ENCODE measurements around the gene RUFY1.
A peak's percentile ranks its signal among the peaks of the same experiment; 100 is the strongest.
"Not testable (repeated sequence)": the region's sequence is repeated elsewhere in the genome, so short reads cannot be mapped to it uniquely, and the experiment has no call there.

Gene RUFY1

DNA sequence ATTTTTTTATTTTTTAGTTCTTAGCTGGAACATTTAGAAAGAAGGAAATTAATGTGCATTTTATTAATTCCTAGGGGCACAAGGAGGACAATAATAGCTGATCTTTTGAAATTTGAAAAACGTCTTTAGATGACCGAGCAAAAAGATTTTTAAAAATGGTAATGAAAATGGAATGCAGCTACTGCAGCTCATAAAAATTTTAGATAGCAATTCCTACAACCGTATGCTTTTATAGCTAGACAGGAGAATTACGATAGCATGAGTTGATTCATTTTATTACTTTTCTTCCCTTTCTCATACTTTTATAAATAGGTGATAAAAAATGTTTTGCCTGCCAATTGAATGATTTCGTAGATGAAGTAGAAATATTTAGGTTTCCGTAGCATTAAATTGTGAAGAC is 13.7 kb upstream of the RUFY1 start:
- no peak for DNase-seq

DNA sequence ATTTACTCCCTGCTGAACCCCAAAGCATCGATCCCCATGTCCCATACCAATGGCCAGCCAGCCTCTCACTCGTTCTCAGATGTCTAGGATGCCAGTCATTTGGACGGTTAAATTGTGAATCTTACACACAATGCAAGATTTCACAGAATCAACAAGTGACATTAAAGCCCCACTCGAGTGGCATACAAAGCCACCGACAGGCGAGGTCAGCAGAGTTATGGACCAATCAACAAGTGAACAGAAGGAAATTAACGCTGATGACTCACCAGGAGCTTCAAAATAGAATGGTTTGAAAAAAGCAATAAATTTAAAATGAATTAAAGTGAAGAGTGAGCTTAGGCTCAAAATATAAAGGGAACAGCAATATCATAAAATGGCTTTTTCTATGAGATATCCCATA is 8.2 kb upstream of the RUFY1 start:
- DNase-seq, result no peak

DNA sequence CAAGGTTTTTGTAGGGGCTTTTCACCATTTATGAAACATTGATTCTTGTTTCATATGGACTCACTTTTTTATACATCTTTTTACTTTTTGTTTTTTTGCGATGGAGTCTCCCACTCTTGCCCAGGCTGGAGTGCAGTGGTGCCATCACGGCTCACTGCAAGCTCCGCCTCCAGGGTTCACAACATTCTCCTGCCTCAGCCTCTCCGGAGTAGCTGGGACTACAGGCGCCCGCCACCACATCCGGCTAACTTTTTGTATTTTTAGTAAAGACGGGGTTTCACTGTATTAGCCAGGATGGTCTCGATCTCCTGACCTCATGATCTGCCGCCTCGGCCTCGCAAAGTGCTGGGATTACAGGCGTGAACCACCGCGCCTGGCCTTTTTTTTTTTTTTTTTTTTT is 7.1 kb upstream of the RUFY1 start:
- DNase-seq, result not testable (repeated sequence)

DNA sequence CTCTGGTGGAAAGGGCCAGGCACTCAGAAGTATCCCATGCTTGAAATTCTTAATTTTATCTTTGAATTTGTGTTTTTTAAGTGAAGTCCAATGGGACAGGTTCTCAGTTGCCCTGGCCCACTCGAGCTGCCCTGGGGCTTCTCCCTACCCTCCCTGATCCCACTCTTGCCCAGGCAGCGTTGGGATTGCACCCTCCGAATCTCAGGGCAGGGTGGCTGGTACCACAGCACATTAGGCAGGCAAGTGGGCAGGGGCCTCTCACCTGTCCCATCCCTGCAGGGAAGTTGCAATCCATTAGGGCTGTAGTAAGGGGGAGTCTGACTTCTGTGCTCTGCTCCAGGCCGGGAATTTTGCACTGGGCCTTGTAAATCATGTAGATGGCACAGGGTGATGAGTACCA is 2.7 kb downstream of the RUFY1 start:
- DNase-seq, result no peak

DNA sequence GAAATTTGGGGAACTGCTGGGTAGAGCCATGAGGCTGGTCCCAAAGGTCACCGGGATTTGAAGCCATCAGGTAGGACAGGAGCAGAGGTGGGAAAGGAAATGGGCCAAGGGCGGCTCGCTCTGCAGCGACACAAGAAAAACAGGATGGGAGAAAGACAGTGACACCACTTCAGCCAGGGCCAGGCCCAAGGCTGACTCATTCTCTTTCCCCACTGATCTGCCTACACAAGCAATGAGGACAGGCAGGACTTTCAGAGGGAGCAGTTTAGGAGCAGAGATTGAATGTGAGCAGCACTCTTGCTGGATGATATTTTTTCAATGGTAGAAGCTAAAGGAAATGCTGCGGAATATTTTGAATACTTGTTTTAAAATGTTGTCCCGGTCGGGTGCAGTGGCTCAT is 3.5 kb downstream of the RUFY1 start:
- no peak for DNase-seq

DNA sequence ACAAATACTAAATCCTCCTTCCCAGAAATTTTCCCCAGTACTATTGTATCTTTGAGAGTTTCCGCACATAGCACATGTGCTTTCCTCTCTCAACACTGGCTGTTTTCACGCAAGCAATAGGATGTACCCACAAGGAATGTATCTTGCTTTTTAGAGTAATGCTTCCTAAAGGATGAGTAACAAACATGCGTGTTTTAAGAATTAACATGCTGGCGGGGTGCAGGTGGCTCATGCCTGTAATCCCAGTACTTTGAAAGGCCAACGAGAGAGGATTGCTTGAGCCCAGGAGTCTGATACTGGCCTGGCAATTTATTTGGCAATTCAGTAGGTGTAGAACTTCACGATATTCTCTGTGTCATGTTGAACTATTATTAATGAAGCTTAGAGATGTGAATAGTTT is 4.6 kb downstream of the RUFY1 start:
- no peak for DNase-seq

DNA sequence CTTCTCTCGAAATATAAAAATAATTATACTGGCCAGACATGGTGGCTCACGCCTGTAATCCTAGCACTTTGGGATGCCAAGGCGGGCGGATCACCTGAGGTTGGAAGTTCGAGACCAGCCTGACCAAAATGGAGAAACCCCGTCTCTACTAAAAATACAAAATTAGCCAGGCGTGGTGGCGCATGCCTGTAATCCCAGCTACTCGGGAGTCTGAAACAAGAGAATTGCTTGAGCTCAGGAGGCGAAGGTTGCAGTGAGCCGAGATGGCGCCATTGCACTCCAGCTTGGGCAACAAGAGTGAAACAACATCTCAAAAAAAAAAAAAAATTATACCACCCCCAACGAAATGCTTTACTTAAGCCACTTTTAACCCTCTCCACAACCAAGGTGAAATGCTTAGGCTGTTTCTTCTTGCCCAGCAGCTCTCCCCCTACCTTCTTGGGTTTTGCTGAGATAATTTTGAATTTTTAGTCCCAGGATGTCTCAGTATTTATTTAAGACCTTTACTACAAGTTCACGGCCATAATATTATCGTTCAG is 8.0 kb downstream of the RUFY1 start:
- not testable (repeated sequence) for DNase-seq

DNA sequence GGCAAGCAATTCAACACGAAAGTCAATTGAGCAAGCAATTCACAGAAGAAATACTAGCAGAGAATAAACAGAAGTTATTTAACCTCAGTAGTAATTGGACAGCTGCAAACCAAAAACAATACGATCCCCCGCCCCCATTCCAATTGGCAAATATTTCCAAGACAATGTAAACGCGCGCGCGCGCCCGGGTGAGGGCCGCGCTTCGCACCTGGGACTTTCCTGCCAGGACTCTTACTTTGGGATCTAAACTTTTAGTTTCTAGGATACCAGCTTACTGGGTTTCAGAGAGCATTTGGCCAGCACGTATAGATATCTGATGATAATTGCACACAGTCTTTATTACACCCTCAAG is 8.6 kb downstream of the RUFY1 start:
- DNase-seq, result no peak

DNA sequence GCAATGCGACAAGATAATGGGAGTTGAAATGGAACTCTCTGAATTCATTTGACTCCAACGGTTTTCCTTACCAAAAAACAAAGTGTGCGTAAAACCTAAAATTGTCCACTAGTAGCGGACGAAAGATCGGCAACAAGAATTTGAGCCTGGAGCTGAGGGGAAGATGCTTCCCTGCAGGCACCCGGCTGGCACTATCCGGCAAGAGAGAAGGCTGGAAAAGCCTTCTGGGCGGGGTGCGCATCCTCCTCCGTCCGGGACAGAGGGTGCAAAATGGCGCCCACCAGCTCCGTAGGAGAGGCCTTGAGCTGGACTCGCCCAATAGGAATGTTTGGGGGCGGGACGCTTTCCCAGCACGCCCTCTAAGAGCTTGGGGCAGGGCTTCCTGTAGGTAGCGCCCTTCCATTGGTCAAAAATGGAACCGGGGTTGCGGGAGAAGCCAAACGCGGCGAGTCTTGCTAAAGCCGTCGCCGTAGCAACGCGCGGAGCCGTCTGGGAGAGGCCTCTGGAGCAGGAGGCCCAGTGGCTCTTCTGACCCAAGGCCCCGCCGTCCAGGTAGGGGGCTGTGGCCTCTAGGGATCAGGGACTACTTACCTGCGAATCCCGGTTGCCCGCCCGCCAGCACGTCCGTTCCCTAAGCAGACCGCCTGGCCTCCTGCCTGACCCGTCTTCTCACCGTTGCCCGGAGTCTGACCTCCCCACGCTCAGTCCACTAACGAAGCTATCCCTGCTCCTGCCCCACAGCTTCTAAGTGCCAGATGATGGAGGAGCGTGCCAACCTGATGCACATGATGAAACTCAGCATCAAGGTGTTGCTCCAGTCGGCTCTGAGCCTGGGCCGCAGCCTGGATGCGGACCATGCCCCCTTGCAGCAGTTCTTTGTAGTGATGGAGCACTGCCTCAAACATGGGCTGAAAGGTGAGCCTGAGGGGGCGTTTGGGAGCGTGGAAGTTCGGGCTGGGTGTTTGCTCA is 9.2 kb downstream of the RUFY1 start:
- peak; percentile 77 to 79 for DNase-seq

DNA sequence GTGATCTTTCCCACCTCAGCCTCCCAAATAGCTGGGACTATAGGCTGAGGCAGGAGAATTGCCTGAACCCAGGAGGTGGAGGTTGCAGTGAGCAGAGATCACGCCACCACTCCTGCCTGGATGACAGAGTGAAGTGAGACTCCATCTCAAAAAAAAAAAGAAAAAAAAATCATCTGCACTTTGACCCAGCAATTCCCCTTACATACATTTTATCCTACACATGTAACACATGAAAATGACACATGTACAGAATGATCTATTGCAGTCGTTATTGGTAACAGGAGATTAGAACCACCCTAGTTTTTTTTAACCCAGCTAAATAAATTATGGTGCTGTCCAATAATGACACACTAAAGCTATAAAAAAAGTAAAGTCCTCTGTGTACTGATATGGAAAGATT is 14.2 kb downstream of the RUFY1 start:
- DNase-seq, result no peak

DNA sequence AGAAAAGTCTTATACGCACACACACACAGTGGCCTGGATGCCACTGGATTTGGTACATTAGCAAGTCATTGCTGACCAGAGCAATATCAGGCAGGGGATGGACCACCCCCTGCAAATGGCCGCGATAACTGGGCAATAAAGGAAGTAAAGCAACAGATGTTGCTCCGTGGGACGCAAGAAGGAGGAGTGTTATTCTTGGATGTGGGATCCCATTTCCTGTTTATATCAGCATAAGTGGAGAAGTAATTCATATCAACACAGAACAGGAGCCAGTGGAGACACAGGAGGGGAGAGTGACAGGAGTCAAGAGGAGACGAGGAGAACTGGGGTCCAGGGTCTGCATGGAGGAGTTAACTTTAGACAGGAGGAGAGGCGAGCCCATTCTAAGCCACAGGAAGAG is 18.4 kb downstream of the RUFY1 start:
- no peak for DNase-seq

DNA sequence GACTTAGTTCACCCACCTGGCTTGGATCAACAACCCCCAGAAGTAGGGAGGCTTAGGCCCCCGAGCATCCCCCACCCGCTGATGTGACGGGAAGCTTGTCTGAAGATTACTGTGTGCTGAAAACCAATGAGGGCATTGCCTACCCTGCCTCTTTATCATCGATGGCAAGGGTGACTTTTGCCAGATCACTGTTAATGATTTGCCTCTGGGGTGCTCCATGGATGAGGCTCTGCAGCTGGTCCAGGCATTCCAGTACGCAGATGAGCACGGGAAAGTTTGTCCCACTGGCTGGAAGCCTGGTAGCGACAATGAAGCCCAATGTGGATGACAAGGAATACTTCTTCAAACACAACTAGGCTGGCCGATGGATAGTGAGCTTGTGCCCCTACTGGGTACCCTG is 22.0 kb downstream of the RUFY1 start:
- no peak for DNase-seq

DNA sequence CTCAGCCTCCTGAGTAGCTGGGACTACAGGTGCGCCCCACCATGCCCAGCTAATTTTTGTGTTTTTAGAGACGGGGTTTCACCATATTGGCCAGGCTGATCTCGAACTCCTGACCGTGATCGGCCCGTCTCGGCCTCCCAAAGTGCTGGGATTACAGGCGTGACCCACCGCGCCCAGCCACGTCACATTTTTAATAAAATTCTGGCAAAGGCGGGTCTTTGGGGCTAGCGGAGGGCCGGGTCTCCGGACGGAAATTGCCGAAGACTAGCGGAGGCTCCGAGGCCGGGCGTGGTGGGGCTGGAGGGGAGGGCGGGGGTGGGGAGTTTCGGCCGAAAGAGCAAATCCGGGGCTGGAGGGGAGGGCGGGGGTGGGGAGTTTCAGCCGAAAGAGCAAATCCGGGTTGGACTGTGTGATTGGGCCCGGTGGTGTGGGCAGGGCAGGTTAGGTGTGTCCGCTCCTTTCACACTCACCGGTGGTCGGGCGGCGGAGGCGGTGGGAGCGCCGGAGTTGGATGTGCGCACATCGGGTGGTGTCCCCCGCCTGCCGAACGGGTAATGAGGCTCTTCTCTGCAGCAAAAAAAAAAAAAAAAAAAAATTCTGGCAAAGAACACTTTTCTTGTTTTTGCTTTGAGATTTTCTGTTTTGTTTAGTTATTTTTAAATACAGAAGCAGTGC is 27.1 kb downstream of the RUFY1 start:
- DNase-seq, result no peak

DNA sequence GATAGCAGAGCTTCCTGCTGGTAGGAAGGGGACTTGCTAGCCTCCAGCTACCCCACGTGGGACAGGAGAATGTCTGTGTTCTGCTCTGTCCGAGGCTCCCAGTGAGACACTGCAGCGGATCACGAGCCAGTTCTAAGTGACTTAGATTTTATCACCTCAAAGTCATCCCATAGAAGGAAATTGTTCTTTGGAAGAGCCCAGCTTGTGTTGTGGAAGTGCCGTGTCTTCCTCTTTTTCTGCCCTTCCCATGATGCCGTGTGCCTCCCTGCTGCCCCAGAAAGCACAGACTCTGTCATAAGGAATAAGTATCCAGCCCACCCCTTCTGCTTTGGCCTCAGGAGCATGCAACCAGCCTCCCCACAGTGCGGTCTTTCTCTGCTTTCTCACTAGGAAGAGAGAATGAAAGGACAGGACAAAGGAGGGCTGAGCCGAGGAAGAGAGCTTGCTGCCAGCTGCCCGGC is 35.6 kb downstream of the RUFY1 start:
- DNase-seq, result no peak

DNA sequence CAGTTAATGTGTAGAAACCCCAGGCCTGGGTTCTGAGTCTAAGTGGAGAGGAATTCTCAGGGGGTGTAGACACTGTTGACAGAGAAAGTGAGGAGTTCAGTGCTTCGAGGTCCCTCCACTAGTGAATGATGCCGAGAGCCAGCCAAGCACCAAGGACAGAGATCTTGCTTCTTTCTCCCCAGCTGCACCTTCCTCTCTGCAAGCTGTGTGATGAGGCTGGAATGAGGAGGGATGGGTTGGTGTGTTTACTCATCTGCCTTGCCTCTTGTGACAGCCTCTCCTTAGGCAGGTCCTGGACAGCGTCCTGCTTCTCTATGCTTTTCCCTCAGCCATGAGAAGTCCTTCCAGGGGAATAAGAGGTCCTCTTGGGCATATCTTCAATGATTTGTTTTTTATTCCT is 37.8 kb downstream of the RUFY1 start:
- DNase-seq, result no peak

DNA sequence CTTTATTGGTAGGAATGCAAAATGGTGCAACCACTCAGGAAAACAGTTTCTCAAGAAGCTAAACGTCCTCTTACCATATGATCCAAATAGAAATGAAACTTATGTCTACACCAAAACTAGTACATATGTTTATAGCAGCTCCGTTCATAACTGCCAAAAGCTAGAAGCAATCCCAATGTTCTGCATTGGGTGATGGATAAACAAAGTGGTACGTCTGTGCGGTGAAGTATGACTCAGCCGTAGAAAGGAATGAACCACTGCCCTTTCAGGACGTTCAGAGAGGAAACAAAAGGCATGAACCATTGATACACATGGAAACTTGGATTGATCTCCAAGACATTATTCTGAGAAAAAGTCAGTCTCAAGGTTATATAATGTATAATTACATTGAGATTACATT is 45.6 kb downstream of the RUFY1 start:
- DNase-seq, result no peak

DNA sequence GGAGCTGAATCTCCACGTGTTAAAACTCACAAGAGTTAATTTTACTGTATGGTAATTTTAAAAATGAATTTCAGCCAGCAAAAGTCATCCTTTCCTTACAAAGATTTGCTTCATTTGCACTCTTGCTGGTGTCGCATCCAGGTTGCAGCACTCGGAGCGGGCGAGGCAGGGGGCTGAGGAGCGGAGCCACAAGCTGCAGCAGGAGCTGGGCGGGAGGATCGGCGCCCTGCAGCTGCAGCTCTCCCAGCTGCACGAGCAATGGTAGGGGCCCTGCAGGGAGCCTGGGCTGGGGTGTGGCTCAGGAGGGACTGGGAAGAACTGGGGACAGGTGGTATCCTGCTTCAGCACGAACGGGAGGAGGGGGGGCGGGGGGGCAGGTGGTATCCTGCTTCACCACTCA is 46.1 kb downstream of the RUFY1 start:
- no peak for DNase-seq

DNA sequence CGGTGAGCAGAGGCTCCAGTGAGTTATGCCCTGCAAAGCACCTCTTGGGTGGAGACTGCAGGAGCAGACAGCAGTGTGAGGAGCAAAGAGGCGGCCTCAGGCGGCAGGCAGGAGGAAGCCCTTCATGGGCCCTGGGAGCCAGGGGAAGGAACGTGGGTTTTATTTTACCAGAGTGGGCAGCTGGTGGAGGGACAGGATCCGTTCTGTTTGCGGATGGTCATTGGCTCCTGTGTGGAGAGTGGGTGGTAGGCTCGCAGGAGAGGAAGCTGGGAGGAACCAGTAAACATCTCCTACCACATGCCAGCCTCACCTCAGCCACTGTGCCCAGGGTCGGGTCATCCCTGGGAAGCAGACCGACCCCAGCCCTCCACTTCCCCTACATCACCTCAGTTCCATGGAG is 48.7 kb downstream of the RUFY1 start:
- no peak for DNase-seq

DNA sequence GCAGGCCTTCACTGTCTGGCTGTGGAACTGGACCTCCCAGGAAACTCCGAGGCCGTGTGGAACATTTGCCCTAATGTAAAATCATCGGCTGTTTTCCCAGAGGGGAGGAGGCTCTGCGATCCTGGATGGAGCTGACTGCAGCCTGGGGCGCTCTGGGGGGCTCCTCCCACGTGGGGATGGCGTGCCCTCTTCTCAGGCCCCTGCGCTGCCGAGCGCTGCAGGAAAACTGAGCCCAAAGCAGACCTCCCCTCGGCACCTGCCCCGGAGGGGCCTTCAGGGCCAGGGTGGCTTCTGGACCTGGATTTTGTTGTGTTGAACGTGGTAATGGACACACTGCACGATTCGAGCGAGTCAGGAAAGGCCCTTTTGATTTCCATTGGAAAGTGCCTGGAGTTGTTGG is 49.2 kb downstream of the RUFY1 start:
- no peak for DNase-seq

DNA sequence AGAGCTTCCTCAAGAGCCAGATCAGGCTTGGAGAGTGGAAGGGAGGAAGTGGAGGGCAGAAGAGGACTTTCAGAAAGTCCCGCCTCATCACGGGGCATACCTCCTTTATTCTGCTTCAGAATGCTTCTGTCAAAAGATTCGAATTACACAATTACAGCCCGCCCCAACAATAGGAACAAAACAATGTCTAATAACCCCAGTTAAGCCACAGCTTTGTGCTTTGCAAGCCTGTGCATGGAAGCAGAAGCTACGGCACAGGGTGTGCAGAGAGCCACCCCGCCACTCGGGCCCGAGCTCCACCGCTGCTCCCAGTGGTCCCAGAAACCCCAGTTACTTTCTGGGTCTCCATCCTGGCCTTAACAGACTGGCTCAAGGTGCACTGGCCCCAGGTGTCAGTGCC is 49.6 kb downstream of the RUFY1 start:
- no peak for DNase-seq

DNA sequence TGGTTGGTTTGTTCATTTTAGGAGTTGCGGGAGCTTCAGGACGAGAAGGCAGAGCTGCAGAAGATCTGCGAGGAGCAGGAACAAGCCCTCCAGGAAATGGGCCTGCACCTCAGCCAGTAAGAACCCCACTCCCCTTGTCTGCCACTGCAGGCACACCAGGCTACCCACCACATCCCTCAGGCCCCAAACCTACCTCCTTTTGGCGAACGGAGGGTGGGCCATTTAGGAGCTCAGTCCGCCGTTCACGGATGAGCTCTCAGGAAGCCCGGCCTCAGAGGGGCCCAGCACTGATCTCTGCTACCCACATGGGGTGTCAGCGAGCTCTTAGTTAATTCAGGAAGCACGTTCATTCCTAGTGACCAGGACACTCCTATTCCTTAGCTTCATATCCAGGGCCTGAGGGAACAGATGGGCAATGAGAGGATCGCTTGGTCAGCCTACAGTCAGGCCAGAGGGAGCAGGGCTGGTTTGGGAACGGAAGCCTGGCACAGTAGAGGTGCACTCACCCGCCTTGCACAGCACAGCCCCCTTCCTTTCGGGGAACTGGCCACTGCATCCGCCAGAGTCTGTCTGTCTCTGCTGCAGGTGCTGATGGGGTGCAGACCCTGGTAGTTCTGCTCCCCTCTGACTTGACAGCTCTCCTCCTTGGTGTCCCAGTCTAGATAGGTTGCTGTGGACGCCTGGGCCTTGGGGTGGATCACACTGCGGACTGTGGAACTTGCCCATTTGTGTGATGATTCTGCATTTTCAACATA is 51.7 kb downstream of the RUFY1 start:
- no peak for DNase-seq

DNA sequence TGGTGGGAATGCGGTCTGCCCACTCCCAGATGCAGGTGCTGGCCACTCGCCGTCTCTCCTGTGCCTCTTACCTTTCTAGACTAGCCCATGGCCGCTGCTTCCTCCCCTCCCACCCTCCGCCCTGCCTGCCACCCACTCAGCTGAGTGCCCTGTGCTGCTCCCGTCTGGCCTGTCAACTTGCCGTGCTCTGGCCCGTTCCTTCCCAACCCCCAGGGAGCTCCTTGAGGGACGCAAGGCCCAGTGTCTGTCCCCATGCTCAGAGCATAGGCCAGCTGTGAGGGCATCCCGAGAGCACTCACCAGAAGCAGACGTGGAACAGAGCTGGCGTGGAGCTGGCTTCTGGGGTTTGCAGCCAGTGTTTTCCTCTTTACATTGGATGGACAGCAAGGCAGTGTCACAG is 53.0 kb downstream of the RUFY1 start:
- DNase-seq, result no peak

Data from activated CD4-positive, alpha-beta T cell treated with anti-CD3 and anti-CD28 coated beads for 4 hours (primary cell).